B cell (primary cell): ENCODE data around the gene MANBA. TPM values are rescaled to one million over a fixed set of nuclear protein-coding genes. Genes with fewer than 3 reads are reported as not detected.

Experiments
- ATAC-seq: fragments of 200-7000 bp; cut with Tn5 transposase; one replicate; pipeline ENCODE4 v1.10.0; 2021; ENCODE audit warnings: low read depth, mild to moderate bottlenecking, moderate number of reproducible peaks, moderate library complexity
- CTCF ChIA-PET: fragments of 350-600 bp; sonication (Branson Sonifier 250); formaldehyde crosslinking; loops from one replicate; lab custom pipeline; 2021; ENCODE audit warnings: antibody characterized with exemption, inconsistent platforms; lab: Charles Lee
- POLR2A ChIA-PET: fragments of 350-600 bp; sonication (Branson Sonifier 250); formaldehyde crosslinking; loops from one replicate; lab custom pipeline; 2021; ENCODE audit warnings: antibody characterized with exemption; lab: Charles Lee
- DNase-seq: peaks from one replicate; pipeline ENCODE4 v3.0.0; 2013
- H2AFZ ChIP-seq: 2 replicates; pipeline ENCODE4 v1.6.1; 2012; ENCODE audit warnings: mild to moderate bottlenecking, low read depth, low read length; ENCODE audit not compliant: insufficient read depth, poor library complexity, severe bottlenecking
- H3K27ac ChIP-seq, 2 donors: 1 replicate in 1 of 2; 2 replicates in 1 of 2; pipeline ENCODE4 v1.5.1; 2012 to 2013; ENCODE audit warnings: low read length in 2 of 2, mild to moderate bottlenecking in 2 of 2, moderate library complexity in 1 of 2
- H3K27me3 ChIP-seq, 4 experiments: fragments of 200-600 bp in 1 of 4; sonication (generic) in 1 of 4; replicated peaks in 1 of 4; 1 replicate in 2 of 4; 2 replicates in 2 of 4; pipeline versions ENCODE4 v1.6.1 to v1.7.0; 2013 to 2016; ENCODE audit warnings: low read length in 3 of 4, mild to moderate bottlenecking in 2 of 4, mixed read lengths in 1 of 4, moderate library complexity in 1 of 4; ENCODE audit not compliant: insufficient read depth in 4 of 4, control insufficient read depth in 3 of 4; ENCODE audit errors: control extremely low read depth in 1 of 4
- H3K36me3 ChIP-seq, 2 experiments: replicated peaks in 1 of 2; 1 replicate in 1 of 2; 2 replicates in 1 of 2; pipeline versions ENCODE4 v1.6.1 to v1.7.1; 2013; ENCODE audit warnings: low read length in 1 of 2; ENCODE audit not compliant: insufficient read depth in 2 of 2, control insufficient read depth in 1 of 2; ENCODE audit errors: control extremely low read depth in 1 of 2, extremely low read depth in 1 of 2
- H3K4me1 ChIP-seq, 2 donors: fragments of 200-600 bp in 1 of 2; sonication (generic) in 1 of 2; 1 replicate in 1 of 2; 2 replicates in 1 of 2; pipeline versions ENCODE4 v1.5.1 to v1.6.1; 2013 to 2017; ENCODE audit warnings: low read length in 2 of 2; ENCODE audit not compliant: control insufficient read depth in 2 of 2, insufficient read depth in 2 of 2
- H3K4me2 ChIP-seq: replicated peaks from 2 replicates; pipeline ENCODE3; 2012; ENCODE audit warnings: mild to moderate bottlenecking, low read depth, low read length; ENCODE audit not compliant: poor library complexity, severe bottlenecking
- H3K4me3 ChIP-seq, 5 experiments: fragments of 200-600 bp in 1 of 5; sonication (generic) in 1 of 5; 1 replicate in 3 of 5; 2 replicates in 2 of 5; pipeline versions ENCODE4 v1.5.1 to v1.7.0; 2011 to 2016; ENCODE audit warnings: low read length in 4 of 5, mild to moderate bottlenecking in 4 of 5, low read depth in 2 of 5, control low read depth in 1 of 5, moderate library complexity in 1 of 5; ENCODE audit not compliant: insufficient read depth in 1 of 5; ENCODE audit errors: control extremely low read depth in 1 of 5, extremely low read depth in 1 of 5
- H3K79me2 ChIP-seq: fragments of 200-600 bp; sonication (generic); one replicate; pipeline ENCODE4 v1.6.0; 2016; ENCODE audit warnings: low read length; ENCODE audit not compliant: control insufficient read depth, insufficient read depth
- H3K9ac ChIP-seq: fragments of 200-600 bp; sonication (generic); 2 replicates; pipeline ENCODE4 v1.6.1; 2017; ENCODE audit warnings: mild to moderate bottlenecking, low read length, moderate library complexity
- H3K9me3 ChIP-seq, 3 donors: one replicate each; pipeline versions ENCODE4 v1.6.1 to v1.7.1; 2013; ENCODE audit warnings: low read length in 2 of 3; ENCODE audit not compliant: control insufficient read depth in 2 of 3, insufficient read depth in 1 of 3; ENCODE audit errors: control extremely low read depth in 1 of 3
- H4K20me1 ChIP-seq: 2 replicates; pipeline ENCODE4 v1.6.0; 2012; ENCODE audit warnings: mild to moderate bottlenecking, low read length; ENCODE audit not compliant: insufficient read depth, control insufficient read depth, poor library complexity, severe bottlenecking
- H3K27ac Mint-ChIP-seq: one replicate; pipeline ENCODE4 v1.8.0; 2021; ENCODE audit warnings: mixed read lengths
- H3K27me3 Mint-ChIP-seq: one replicate; pipeline ENCODE4 v1.8.0; 2021; ENCODE audit warnings: mixed read lengths
- H3K4me1 Mint-ChIP-seq: one replicate; pipeline ENCODE4 v1.8.0; 2021; ENCODE audit warnings: mixed read lengths
- H3K4me3 Mint-ChIP-seq: one replicate; pipeline ENCODE4 v1.8.0; 2021; ENCODE audit warnings: mixed read lengths
- H3K9me3 Mint-ChIP-seq: one replicate; pipeline ENCODE4 v1.8.0; 2022; ENCODE audit warnings: mixed read lengths; ENCODE audit not compliant: insufficient read depth
- EZH2 ChIP-seq: IDR thresholded peaks from 2 replicates; pipeline ENCODE4 v1.6.1; 2012; ENCODE audit warnings: borderline replicate concordance, low read depth, mild to moderate bottlenecking, moderate library complexity, low read length; ENCODE audit not compliant: insufficient read depth, poor library complexity, severe bottlenecking
- WGBS: methylation state at CpG from one replicate; pipeline ENCODE4 v1.1.5; 2013; ENCODE audit warnings: missing lambda C conversion rate; ENCODE audit not compliant: insufficient coverage; 5-methylcytosine and 5-hydroxymethylcytosine counted together
- intact Hi-C: fragments of 100-400 bp; cut with micrococcal nuclease; formaldehyde crosslinking; loops from one replicate; pipeline ENCODE4 v1.10.0; 2022
- polyA plus RNA-seq: library from polyadenylated mRNA; depleted of rRNA; stranded (reverse); fragments of >200 nt; gene quantifications from 2 replicates; pipeline ENCODE4 v1.2.3, GENCODE V29; 2012
- total RNA-seq, 2 donors: library from RNA; stranded (reverse); fragments of 120-200 nt in 1 of 2; gene quantifications; 1 replicate in 1 of 2; 2 replicates in 1 of 2; pipeline versions ENCODE4 v1.2.3 to v1.2.4, GENCODE V29; 2013 to 2022
- TF ChIP-seq, protein P1 (sequence below): fragments of 200-600 bp; IDR thresholded peaks from one replicate; pipeline ENCODE4 v1.8.0; 2022; ENCODE audit warnings: antibody characterized with exemption, mild to moderate bottlenecking

The MANBA gene
- total and polyA plus RNA-seq, 2 donors (not counting 1 experiment from before 2014, with no cell fraction given) = 91.6 to 119 TPM

GRCh38 chr4:102725229-102725628 lies 35.5 kb downstream of the MANBA start:
- no peak overlapping the region for H3K27ac ChIP-seq
- H3K36me3 ChIP-seq = peaks cover 10 to 39% of the 10 kb centered on the region in 2 experiments
- no peaks in the 10 kb centered on the region for H3K4me1 ChIP-seq
- no peak overlapping the region for H3K4me3 ChIP-seq
- H3K4me2 ChIP-seq = no peak overlapping the region
- H3K9me3 Mint-ChIP-seq = peaks cover 3% of the 10 kb centered on the region
- no peak overlapping the region for H3K27ac Mint-ChIP-seq
- H3K9me3 ChIP-seq = peaks cover 0 to 11% (median 1%) of the 10 kb centered on the region in 3 donors
- H3K79me2 ChIP-seq = peaks cover 36% of the 10 kb centered on the region
- H2AFZ ChIP-seq = no peak overlapping the region
- POLR2A ChIA-PET = no interaction called here
- ATAC-seq (no peak), DNase-seq (no peak)
- no peaks in the 10 kb centered on the region for H3K27me3 ChIP-seq
- no peaks in the 10 kb centered on the region for H3K27me3 Mint-ChIP-seq
- no peak for TF ChIP-seq EZH2
- TF ChIP-seq, protein P1, sequence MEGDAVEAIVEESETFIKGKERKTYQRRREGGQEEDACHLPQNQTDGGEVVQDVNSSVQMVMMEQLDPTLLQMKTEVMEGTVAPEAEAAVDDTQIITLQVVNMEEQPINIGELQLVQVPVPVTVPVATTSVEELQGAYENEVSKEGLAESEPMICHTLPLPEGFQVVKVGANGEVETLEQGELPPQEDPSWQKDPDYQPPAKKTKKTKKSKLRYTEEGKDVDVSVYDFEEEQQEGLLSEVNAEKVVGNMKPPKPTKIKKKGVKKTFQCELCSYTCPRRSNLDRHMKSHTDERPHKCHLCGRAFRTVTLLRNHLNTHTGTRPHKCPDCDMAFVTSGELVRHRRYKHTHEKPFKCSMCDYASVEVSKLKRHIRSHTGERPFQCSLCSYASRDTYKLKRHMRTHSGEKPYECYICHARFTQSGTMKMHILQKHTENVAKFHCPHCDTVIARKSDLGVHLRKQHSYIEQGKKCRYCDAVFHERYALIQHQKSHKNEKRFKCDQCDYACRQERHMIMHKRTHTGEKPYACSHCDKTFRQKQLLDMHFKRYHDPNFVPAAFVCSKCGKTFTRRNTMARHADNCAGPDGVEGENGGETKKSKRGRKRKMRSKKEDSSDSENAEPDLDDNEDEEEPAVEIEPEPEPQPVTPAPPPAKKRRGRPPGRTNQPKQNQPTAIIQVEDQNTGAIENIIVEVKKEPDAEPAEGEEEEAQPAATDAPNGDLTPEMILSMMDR = no peak
- no peak overlapping the region for H3K4me3 Mint-ChIP-seq
- H3K9ac ChIP-seq = no peak overlapping the region
- intact Hi-C loops = no loop called here
- 88% methylated on average over 2 of the region's 3 CpGs for WGBS
- peaks cover 46% of the 10 kb centered on the region for H4K20me1 ChIP-seq
- CTCF ChIA-PET = no interaction called here
- peaks cover 13% of the 10 kb centered on the region for H3K4me1 Mint-ChIP-seq

DNA sequence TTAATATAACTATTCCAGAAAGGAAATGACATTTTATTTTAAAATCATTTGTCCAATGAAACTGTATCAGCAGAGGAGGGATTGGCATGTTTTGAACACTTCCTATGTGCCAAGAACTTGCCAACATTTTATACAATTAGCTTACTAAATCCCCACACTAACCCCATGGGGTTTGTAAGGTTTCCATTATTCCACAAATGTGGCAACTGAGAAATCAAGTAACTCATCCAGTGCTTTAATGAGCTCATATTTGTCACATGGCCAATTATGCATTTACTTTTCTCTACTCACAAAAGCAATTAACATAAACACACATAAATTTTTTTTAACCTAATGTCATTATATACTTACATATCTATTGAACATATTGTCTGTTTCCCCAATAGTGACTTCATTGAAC lies 37.3 kb downstream of the MANBA start:
- POLR2A ChIA-PET = no interaction called here
- H3K4me3 ChIP-seq = no peak overlapping the region
- ATAC-seq (no peak), DNase-seq (no peak)
- H3K9ac ChIP-seq = no peak overlapping the region
- no peak overlapping the region for H3K27ac ChIP-seq
- H3K79me2 ChIP-seq = peaks cover 19% of the 10 kb centered on the region
- no peak overlapping the region for H3K4me3 Mint-ChIP-seq
- peaks cover 30% of the 10 kb centered on the region for H4K20me1 ChIP-seq
- H3K36me3 ChIP-seq = peaks cover 10 to 46% of the 10 kb centered on the region in 2 experiments
- H3K9me3 Mint-ChIP-seq = no peaks in the 10 kb centered on the region
- peaks cover 8% of the 10 kb centered on the region for H3K4me1 Mint-ChIP-seq
- no peaks in the 10 kb centered on the region for H3K4me1 ChIP-seq
- no peak for TF ChIP-seq EZH2
- TF ChIP-seq, protein P1 = no peak
- CTCF ChIA-PET = no interaction called here
- H3K27me3 Mint-ChIP-seq = no peaks in the 10 kb centered on the region
- H3K27me3 ChIP-seq = no peaks in the 10 kb centered on the region
- intact Hi-C loops = no loop called here
- H3K9me3 ChIP-seq = no peaks in the 10 kb centered on the region
- no peak overlapping the region for H3K27ac Mint-ChIP-seq
- no peak overlapping the region for H3K4me2 ChIP-seq
- no peak overlapping the region for H2AFZ ChIP-seq
